KMS-11 (cell line): ENCODE data around the gene RPTOR.

Source experiments
- H2AFZ ChIP-seq: fragments of 200-600 bp; sonication (generic); 2 replicates; pipeline ENCODE4 v1.6.1; 2016; ENCODE audit warnings: antibody characterized with exemption, mixed run types, low read depth
- H3K27ac ChIP-seq: fragments of 200-600 bp; sonication (generic); 2 replicates; pipeline ENCODE4 v1.6.1; 2016; ENCODE audit warnings: mild to moderate bottlenecking, mixed run types
- H3K27me3 ChIP-seq: fragments of 200-600 bp; sonication (generic); 2 replicates; pipeline ENCODE4 v1.6.1; 2017; ENCODE audit warnings: mild to moderate bottlenecking, low read depth, mixed run types, moderate library complexity; ENCODE audit not compliant: insufficient read depth
- H3K36me3 ChIP-seq: fragments of 200-600 bp; sonication (generic); 2 replicates; pipeline ENCODE4 v1.6.1; 2017; ENCODE audit warnings: mild to moderate bottlenecking, mixed run types; ENCODE audit not compliant: insufficient read depth
- H3K4me1 ChIP-seq: fragments of 200-600 bp; sonication (generic); 2 replicates; pipeline ENCODE4 v1.6.1; 2016; ENCODE audit warnings: mild to moderate bottlenecking, low read depth, mixed run types; ENCODE audit not compliant: poor library complexity, severe bottlenecking
- H3K4me2 ChIP-seq: fragments of 200-600 bp; sonication (generic); 2 replicates; pipeline ENCODE4 v1.7.0; 2016; ENCODE audit warnings: mild to moderate bottlenecking, mixed run types
- H3K4me3 ChIP-seq: fragments of 200-600 bp; sonication (generic); IDR thresholded peaks from 2 replicates; pipeline ENCODE4 v1.6.1; 2017; ENCODE audit warnings: low read depth, low read length, mixed read lengths; ENCODE audit not compliant: insufficient read depth
- H3K79me2 ChIP-seq: fragments of 200-600 bp; sonication (generic); 2 replicates; pipeline ENCODE4 v1.6.1; 2016; ENCODE audit warnings: low read depth, mixed run types; ENCODE audit not compliant: insufficient read depth
- H3K9ac ChIP-seq: fragments of 200-600 bp; sonication (generic); 2 replicates; pipeline ENCODE4 v1.6.1; 2016; ENCODE audit warnings: mild to moderate bottlenecking, mixed run types
- H4K20me1 ChIP-seq: fragments of 200-600 bp; sonication (generic); 2 replicates; pipeline ENCODE4 v1.6.1; 2016; ENCODE audit warnings: mild to moderate bottlenecking, mixed run types; ENCODE audit not compliant: insufficient read depth
- TF ChIP-seq, protein P1 (sequence below): fragments of 200-600 bp; sonication (generic); conservative IDR thresholded peaks from 2 replicates; pipeline ENCODE4 v1.6.1; 2017; ENCODE audit warnings: low read depth, mild to moderate bottlenecking, antibody characterized with exemption, low read length, moderate library complexity, mixed read lengths

Gene RPTOR

DNA sequence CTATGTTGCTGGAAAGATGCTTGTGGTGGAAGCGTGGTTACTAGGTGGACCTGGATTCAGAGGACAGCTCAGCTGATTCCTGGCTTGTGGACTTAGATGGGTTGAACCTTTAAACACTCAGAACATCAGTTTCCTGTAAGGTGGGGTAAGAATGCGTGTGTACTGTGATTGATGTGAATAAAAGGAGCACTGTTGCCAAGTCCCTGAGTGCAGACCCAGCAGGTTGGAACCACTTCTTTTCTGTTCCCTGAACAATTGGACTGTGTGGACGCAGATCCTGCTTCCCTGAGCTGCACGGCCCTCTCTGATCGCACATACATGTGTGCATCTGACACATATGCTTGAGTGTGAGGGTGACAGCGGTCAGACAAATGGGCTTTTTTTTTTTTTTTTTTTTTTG, 37.5 kb downstream of the RPTOR start:
- TF ChIP-seq, protein P1, sequence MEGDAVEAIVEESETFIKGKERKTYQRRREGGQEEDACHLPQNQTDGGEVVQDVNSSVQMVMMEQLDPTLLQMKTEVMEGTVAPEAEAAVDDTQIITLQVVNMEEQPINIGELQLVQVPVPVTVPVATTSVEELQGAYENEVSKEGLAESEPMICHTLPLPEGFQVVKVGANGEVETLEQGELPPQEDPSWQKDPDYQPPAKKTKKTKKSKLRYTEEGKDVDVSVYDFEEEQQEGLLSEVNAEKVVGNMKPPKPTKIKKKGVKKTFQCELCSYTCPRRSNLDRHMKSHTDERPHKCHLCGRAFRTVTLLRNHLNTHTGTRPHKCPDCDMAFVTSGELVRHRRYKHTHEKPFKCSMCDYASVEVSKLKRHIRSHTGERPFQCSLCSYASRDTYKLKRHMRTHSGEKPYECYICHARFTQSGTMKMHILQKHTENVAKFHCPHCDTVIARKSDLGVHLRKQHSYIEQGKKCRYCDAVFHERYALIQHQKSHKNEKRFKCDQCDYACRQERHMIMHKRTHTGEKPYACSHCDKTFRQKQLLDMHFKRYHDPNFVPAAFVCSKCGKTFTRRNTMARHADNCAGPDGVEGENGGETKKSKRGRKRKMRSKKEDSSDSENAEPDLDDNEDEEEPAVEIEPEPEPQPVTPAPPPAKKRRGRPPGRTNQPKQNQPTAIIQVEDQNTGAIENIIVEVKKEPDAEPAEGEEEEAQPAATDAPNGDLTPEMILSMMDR: no peak
- no peaks in the 10 kb centered on the region for H3K4me1 ChIP-seq
- H3K4me3 ChIP-seq: no peak overlapping the region
- 0 out of 2 replicates have a peak, but pooled peaks cover 3% of the 10 kb centered on the region for H4K20me1 ChIP-seq
- H3K27ac ChIP-seq: no peak overlapping the region
- H3K4me2 ChIP-seq: no peak overlapping the region
- H3K27me3 ChIP-seq: no peaks in the 10 kb centered on the region
- no peaks in the 10 kb centered on the region; the same call in 1 of the 2 replicates for H3K79me2 ChIP-seq
- H2AFZ ChIP-seq: no peak overlapping the region
- no peak overlapping the region for H3K9ac ChIP-seq
- H3K36me3 ChIP-seq: no peaks in the 10 kb centered on the region

GRCh38 chr17:80584176-80584905, 39.7 kb downstream of the RPTOR start:
- Histone ChIP-seq H4K20me1 (no peaks in the 10 kb centered on the region), H3K27me3 (no peaks in the 10 kb centered on the region), H3K36me3 (no peaks in the 10 kb centered on the region), H3K4me1 (no peaks in the 10 kb centered on the region), H3K79me2 (peaks cover 5% of the 10 kb centered on the region), H3K27ac (no peak overlapping the region), H3K4me2 (no peak overlapping the region), H3K9ac (no peak overlapping the region), H3K4me3 (no peak overlapping the region), H2AFZ (no peak overlapping the region)
- TF ChIP-seq, protein P1: no peak

DNA sequence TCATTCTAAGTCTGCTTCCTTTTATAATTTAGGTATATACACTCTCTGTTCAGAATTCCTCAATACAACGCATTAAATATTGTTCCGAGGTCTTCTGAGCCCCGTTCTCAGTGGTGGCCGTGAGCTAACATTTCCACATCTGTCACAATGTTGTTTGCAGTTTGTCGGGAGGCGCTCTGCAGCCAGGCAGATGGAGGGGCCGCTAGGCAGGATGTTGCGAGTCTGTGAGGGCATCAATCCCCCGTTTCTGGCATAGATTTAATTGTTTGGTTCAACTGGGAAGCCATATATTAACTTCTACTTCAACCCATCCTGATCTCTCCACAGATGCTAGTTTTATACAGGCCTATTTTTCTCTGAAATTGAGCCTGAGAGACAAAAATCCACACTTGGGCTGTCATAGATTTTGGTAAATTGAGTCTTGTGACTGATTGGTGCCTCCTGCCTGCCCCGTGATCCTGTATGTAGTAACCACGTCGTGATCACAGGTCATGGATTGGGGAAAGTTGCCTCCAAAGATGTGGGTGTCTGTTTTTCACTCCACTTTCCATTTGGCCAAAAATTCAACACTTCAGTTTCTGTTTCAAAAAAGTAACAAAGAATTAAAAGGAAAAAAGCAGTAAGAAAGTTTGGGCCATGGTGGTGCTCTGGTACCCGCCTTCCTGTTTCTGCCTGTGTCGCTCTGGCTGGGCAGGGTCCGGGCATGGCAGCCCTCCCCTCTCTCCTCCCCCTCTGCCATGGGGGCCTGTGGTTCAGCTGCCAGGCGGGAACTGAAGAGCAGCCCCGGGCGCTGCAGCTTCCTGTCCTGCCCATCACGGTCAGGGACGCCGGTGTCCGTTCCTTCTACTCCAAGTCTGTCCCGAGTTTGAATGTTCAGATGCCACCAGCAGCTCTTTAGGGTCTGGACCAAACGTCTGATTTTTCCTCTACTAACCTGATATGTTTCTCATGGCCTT, 41.5 kb downstream of the RPTOR start:
- Histone ChIP-seq H4K20me1 (no peaks in the 10 kb centered on the region), H3K4me1 (no peaks in the 10 kb centered on the region), H3K4me2 (no peak overlapping the region), H3K9ac (no peak overlapping the region), H3K36me3 (no peaks in the 10 kb centered on the region), H3K27me3 (no peaks in the 10 kb centered on the region), H3K4me3 (no peak overlapping the region), H3K79me2 (peaks cover 5% of the 10 kb centered on the region), H3K27ac (no peak overlapping the region), H2AFZ (no peak overlapping the region)
- TF ChIP-seq, protein P1: no peak

DNA sequence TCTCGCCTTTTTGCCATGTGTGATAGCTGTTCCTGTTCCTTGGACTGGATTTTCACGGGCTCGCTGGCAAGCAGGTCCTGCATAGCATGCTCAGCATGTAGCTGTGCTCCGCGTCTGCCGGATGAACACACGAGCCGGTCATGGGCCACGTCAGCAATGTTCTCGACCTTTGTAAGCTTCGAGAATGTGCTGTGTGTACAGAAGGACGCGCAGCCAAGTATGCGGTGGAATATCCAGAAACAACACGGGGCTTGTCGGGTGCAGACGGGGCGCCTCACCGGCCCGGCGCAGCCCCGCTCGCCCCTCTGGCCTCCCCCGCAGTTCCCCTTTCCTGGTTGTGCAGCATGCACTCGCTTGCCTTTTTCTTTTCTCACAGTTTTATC, 42.2 kb downstream of the RPTOR start:
- Histone ChIP-seq H3K9ac (no peak overlapping the region), H3K79me2 (peaks cover 5% of the 10 kb centered on the region), H3K36me3 (no peaks in the 10 kb centered on the region), H3K27me3 (no peaks in the 10 kb centered on the region), H2AFZ (no peak overlapping the region), H3K4me3 (no peak overlapping the region), H3K4me2 (no peak overlapping the region), H3K4me1 (no peaks in the 10 kb centered on the region), H4K20me1 (no peaks in the 10 kb centered on the region), H3K27ac (no peak overlapping the region)
- TF ChIP-seq, protein P1: no peak
